Tibial nerve (tissue), 4 donors: ENCODE results near the gene NCF2.

ENCODE experiments used
- EP300 ChIP-seq, 2 donors: sonication (generic); formaldehyde crosslinking; IDR thresholded peaks; one replicate each; pipeline ENCODE4 v1.6.1; 2017; ENCODE audit warnings: antibody characterized with exemption in 2 of 2, mild to moderate bottlenecking in 1 of 2
- POLR2A ChIP-seq, 2 donors: fragments of 450-650 bp; IDR thresholded peaks; one replicate each; pipeline ENCODE4 v1.6.1; 2017; ENCODE audit warnings: antibody characterized with exemption in 2 of 2, mild to moderate bottlenecking in 2 of 2, moderate library complexity in 2 of 2
- TF ChIP-seq, protein P1 (sequence below), 5 experiments: fragments of 200-600 bp in 3 of 5; fragments of 450-650 bp in 2 of 5; sonication (generic) in 3 of 5; IDR thresholded peaks; one replicate each; pipeline ENCODE4 v1.5.1; 2016 to 2019; ENCODE audit warnings: antibody characterized with exemption in 5 of 5, mild to moderate bottlenecking in 3 of 5, moderate library complexity in 2 of 5

DNA sequence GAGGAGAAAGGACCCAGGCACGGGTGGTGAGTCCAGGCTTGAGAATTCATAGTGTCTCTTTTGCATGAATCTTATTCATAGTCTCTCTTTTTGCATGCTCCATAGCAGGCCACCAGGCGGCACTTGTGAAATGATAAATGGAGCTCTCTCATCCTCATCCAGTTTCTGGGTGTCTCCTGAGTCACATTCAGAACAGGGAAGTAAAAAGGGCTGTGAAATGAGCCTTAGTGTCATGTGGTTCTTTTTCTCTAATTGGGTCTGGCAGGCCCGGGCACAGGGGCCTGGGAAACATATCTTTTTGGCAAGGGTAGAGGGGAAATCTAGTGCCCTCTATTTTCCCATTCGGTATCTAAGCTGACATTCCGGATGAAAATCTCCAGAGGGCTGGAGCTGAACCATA lies 19.1 kb upstream of the NCF2 start:
- TF ChIP-seq EP300 (IDR thresholded peaks at IDR 0.05) (peak in 1 of 2 donors; percentile 63), POLR2A (IDR thresholded peaks at IDR 0.05) (no peak)
- TF ChIP-seq, protein P1, sequence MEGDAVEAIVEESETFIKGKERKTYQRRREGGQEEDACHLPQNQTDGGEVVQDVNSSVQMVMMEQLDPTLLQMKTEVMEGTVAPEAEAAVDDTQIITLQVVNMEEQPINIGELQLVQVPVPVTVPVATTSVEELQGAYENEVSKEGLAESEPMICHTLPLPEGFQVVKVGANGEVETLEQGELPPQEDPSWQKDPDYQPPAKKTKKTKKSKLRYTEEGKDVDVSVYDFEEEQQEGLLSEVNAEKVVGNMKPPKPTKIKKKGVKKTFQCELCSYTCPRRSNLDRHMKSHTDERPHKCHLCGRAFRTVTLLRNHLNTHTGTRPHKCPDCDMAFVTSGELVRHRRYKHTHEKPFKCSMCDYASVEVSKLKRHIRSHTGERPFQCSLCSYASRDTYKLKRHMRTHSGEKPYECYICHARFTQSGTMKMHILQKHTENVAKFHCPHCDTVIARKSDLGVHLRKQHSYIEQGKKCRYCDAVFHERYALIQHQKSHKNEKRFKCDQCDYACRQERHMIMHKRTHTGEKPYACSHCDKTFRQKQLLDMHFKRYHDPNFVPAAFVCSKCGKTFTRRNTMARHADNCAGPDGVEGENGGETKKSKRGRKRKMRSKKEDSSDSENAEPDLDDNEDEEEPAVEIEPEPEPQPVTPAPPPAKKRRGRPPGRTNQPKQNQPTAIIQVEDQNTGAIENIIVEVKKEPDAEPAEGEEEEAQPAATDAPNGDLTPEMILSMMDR (IDR thresholded peaks at IDR 0.05): peak; percentile 32 to 79 (median 53)
